HG03354 (cell line): Measurements from ENCODE around the gene RAPSN.

Source experiments
- ATAC-seq: cut with Tn5 transposase; IDR thresholded peaks from one replicate; pipeline ENCODE4 v1.9.1; 2021; ENCODE audit warnings: mild to moderate bottlenecking; ENCODE audit not compliant: unreplicated experiment, poor library complexity, severe bottlenecking

The RAPSN gene

DNA sequence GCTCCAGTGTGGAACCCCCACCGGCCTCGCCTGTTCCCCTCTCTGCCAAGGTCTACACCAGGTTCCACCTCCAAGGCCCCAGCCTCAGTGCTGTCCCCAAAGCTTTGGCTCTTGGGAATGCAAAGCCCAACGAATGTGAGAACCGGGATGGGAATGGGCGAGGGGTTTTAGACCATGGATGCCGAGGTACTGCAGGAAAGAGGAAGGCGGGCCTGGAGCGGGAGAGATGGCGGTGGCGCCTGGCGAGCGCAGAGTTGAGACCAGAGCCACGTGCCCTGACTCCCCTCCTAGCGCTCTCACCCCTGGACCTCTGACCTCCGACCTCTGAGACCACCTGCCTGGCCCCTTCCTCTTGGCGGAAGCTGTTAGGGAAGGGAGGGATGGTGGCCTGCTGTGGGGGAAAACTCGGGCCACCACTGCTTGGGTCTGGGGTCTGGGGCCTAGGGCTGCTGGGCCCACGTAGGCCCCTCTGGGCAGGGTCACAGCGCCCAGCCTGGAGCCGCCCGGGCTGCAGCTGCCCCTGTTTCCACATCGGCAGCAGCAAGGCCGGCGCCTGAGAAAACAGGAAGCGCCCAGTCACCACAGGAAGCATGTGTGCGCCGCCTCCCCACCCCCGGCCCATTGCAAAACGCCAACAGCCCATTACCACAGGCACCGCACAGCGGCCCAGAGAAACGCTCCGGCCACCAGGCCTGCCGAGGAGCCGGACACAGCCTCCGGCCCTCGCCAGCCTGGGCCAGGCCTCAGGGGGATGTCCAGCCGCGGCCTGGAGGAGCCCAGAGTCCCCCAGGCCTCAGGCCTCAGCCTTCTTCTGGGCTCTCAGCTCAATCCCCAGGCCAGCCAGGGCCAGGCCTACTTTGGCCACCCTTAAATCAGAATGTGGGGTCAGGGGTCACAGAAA, 54.4 kb downstream of the RAPSN start:
- ATAC-seq: peak; percentile 73

GRCh38 chr11:47394050-47394321, 55.0 kb downstream of the RAPSN start:
- no peak for ATAC-seq

DNA sequence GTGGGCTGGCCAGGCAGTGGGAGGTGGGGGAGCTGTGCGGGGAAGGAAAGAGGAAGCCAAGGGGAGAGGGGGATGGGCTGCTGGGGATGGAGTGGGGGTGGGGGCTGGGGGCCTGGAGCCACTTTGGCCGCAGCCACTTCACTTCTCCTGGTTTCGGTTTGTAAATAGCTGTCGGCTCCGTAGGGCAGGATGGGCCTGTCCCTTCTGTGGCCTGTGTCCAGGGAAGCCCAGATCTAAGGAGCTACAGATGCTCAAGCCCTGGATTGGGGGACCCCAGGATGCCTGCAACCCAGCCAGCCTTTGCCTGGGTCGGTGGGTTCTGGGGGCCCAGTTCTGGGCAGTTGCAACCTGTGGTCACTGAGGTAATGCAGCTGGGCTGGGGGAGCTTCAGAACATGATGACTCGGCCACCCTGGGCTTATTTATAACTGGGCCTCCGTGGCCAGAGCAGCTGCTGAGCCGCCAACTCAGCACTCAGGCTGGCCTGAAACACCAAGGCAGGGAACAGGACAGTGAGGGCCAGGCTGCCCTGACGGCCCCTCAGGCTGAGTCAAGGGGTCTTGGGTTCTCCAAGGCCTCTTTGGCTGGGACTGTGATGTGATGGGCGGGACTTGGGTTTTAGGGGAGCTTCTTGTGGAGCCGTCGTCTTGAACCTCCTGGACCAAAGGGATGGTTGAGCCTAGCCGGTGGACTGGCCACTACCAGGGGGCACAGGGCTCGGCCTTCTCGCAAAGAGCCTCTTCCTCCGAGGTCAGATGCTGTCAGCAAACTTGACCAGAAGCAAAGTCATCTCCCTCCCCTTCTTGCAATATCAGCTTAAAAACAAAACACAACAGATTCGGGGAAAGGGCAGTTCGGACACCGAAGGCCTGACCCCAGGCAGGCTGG, 55.5 kb downstream of the RAPSN start:
- no peak for ATAC-seq

GRCh38 chr11:47392546-47393162, 56.3 kb downstream of the RAPSN start:
- ATAC-seq: no peak

DNA sequence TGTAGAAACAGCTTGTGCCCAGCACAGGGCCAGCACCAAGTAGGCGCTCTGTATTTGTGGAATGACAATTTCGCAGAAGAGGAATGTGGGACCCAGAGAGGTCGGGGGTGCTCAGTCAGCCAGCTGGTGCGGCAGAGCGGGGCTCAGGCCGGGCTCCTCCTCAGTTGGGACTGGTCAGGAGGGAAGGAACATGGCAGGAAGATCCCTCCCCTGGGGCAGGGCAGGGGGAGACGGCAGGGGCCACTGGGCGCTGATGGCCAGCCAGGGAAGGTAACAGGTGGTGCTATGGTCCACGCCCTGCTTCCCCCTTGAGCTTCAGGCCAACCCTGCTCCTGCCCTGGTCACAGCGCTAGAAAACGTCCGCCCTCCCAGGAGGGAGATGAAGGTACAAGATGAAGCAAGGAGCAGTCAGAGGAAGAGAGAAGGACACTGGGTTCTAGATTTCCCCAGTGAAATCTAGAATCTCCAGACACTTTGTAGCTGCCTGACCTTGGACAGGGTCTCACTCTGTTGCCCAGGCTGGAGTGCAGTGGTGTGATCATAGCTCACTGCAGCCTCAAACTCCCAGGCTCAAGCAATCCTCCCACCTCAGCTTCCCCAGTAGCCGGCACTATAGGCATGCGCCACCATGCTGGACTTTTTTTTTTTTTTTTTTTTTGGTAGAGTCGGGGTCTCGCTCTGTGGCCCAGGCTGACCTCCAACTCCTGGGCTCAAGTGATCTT, 57.1 kb downstream of the RAPSN start:
- ATAC-seq: no peak

- no peak for ATAC-seq
These were observed 57.8 kb downstream of the RAPSN start for GRCh38 chr11:47391077-47391583.

GRCh38 chr11:47390422-47390760, 58.5 kb downstream of the RAPSN start:
- no peak for ATAC-seq

DNA sequence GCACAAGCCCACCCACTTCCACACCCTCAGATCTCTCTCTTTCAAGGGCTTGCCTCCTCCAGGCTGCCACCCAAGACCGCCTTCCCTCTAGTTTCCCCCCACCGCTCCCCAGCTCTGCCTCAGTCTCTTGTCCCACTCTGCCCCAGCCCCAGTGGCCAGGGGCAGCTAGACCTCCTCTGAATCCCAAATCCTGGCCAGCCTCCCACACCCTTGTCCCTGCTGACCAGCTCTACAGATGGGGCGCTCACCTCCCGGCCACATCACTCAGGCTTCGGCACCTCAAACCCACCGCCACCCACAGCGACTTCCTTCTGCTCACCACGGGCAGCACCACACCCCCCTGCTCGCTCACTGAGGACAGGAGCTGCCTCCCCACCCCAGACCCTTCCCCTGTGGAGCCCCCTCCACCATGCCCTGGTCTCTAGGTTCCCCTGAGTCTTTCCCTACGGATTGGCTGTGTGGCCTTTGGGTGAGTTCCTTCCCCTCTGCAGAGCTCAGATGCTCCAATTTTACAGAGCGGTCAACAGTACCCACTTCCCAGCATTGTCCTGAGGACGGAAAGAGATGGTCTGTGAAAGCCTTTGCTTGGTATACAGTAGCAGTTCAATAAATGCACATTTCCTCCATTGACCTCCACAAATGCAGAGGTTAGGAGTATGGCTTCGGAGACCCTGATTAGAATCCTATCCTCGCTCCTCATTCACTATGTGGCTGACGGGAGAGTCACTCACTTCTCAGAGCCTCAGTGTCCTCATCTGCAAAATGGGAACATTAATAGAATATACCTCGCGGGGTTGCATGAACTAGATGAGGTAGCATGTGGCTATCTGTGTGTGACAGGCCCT, 59.1 kb downstream of the RAPSN start:
- ATAC-seq: no peak

DNA sequence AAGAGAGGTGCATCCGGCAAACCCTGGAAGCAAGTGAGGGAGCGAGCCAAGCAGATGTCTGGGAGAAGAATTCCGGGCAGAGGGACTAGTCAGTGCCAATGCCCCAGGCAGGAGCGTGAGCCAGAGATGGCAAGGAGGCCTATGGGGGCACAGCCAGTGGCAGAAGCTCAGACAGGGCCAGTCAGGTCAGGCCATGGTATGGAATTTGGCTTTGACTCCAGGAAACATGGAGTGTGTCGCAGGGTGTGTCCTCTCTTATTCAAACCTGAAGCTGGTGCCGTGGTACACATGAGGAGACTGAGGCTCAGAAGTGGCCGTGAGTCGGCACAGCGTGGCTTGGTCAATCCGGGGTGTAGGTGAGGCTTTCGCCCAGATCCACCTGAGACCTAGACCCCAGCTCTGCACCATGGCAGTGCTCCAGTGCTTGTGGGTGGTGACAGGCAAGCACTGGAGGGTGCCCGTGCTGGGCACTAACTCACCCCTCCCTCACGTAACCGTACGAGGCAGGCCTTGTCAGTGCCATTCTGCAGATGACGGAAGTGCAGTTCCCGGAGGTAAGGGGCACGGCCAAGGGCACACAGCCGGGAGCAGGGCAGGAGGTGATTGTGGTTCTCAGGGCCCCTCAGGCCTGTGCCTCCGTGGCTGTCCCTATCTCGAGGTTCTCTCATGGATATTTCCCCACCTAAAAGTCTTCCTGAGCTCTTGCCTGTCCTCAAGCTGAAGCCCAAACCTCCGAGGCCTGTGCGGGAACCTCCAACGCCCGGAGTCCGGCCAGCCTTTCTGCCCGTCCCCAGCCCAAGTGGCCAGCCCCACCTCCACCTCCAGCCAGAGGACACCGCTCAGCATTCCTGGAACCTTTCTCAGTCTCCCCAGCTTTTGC, 60.0 kb downstream of the RAPSN start:
- ATAC-seq: no peak

DNA sequence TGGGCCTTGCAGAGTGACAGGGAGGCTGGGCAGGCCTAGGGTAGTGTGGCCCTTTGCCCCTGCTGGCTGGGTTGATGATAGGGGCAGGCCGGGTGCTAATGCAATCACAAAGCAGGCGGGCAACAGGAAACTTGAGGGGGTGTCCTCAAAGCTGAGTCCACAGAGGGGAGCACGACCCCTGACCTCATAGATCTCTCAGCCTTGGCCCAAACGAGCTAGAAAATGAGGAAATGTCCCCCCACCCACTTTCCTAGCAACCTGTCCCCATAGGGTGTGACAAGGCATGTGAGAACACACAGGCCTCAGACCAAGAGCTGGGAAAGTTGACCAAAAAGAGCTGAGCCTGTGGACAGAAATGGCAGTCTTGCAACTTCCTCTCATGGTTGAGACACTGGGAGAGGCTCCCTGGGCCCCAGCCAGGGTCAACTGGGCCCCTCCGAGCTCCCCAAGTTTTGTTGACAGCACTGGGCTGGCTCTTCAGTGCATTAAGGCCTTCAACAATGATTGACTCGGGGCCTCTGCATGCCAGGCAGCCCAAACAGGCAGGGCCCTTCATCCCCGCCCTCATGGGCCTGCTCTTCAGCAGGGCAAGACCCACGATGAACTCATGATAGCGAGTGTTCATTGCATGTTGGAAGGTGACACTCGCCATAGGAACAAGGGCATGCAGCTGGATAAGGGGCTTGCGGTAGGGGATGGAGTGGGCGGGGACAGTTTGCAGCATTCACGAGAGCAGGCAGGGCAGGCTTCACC, 60.8 kb downstream of the RAPSN start:
- no peak for ATAC-seq
